ENCODE results near the gene MTHFD2.
"Not testable (repeated sequence)": the region's sequence is repeated elsewhere in the genome, so short reads cannot be mapped to it uniquely, and the experiment has no call there.

MTHFD2 gene

GRCh38 chr2:74198461-74199274 is at the start of gene MTHFD2:
MTHFD2 (plus strand) TSS chr2:74198615; CDS start chr2:74198642, 27 bp downstream.
- peak; percentile 93 to 97 for DNase-seq

- DNase-seq, result no peak
These were observed 49.2 kb upstream of the MTHFD2 start for GRCh38 chr2:74149247-74149525.

- no peak for DNase-seq
These were observed 48.7 kb upstream of the MTHFD2 start for GRCh38 chr2:74149570-74150319.

GRCh38 chr2:74152954-74153353 is 45.5 kb upstream of the MTHFD2 start:
- no peak for DNase-seq

GRCh38 chr2:74155830-74156229 is 42.6 kb upstream of the MTHFD2 start:
- DNase-seq, result no peak

- DNase-seq, result no peak
These were observed 35.5 kb upstream of the MTHFD2 start for GRCh38 chr2:74162951-74163350.

- no peak for DNase-seq
These were observed 33.7 kb upstream of the MTHFD2 start for GRCh38 chr2:74164761-74165160.

- no peak for DNase-seq
These were observed 29.7 kb upstream of the MTHFD2 start for GRCh38 chr2:74168739-74169138.

GRCh38 chr2:74174909-74175308 is 23.5 kb upstream of the MTHFD2 start:
- DNase-seq, result no peak

GRCh38 chr2:74177696-74178095 is 20.7 kb upstream of the MTHFD2 start:
- DNase-seq, result no peak

GRCh38 chr2:74178211-74179062 is 20.0 kb upstream of the MTHFD2 start, which contains the start of gene MOB1A:
MOB1A (minus strand) TSS chr2:74178879; CDS start chr2:74178674, 205 bp downstream.
- peak; percentile 93 to 97 for DNase-seq

- DNase-seq, result no peak
These were observed 19.2 kb upstream of the MTHFD2 start for GRCh38 chr2:74179063-74179865.

GRCh38 chr2:74181739-74182138 is 16.7 kb upstream of the MTHFD2 start:
- DNase-seq, result no peak

GRCh38 chr2:74183878-74184277 is 14.5 kb upstream of the MTHFD2 start:
- DNase-seq, result no peak

GRCh38 chr2:74186038-74186437 is 12.4 kb upstream of the MTHFD2 start:
- DNase-seq, result no peak

- DNase-seq, result not testable (repeated sequence)
These were observed 11.7 kb upstream of the MTHFD2 start for GRCh38 chr2:74186706-74187105.

GRCh38 chr2:74188018-74188601 is 10.3 kb upstream of the MTHFD2 start:
- DNase-seq, result no peak

GRCh38 chr2:74188696-74189095 is 9.7 kb upstream of the MTHFD2 start:
- no peak for DNase-seq

GRCh38 chr2:74191596-74192380 is 6.6 kb upstream of the MTHFD2 start:
- DNase-seq, result no peak

- no peak for DNase-seq
These were observed 3.6 kb upstream of the MTHFD2 start for GRCh38 chr2:74194799-74195198.

- no peak for DNase-seq
These were observed 1.4 kb upstream of the MTHFD2 start for GRCh38 chr2:74197049-74197448.
